ENCODE data around the gene CSF3.

DNA sequence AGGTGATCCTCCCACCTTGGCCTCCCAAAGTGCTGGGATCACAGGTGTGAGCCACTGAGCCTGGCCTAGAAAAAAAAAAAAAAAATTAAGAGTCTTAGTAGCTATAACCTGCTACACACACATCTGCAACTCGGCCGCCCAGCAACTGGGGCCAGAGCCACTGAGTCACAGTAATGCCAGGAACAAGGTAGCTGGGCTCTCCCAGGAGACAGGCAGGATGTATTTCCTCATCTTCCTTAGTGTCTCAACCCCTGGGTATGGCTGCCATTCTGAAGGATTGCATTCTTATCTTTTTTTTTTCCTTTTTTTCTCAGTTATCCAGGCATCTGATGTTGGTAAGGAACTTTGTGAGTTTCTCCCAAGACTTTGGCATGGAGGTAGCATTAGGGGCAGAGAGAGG is 41.7 kb upstream of the CSF3 start:
- TF ChIP-seq, protein P1, sequence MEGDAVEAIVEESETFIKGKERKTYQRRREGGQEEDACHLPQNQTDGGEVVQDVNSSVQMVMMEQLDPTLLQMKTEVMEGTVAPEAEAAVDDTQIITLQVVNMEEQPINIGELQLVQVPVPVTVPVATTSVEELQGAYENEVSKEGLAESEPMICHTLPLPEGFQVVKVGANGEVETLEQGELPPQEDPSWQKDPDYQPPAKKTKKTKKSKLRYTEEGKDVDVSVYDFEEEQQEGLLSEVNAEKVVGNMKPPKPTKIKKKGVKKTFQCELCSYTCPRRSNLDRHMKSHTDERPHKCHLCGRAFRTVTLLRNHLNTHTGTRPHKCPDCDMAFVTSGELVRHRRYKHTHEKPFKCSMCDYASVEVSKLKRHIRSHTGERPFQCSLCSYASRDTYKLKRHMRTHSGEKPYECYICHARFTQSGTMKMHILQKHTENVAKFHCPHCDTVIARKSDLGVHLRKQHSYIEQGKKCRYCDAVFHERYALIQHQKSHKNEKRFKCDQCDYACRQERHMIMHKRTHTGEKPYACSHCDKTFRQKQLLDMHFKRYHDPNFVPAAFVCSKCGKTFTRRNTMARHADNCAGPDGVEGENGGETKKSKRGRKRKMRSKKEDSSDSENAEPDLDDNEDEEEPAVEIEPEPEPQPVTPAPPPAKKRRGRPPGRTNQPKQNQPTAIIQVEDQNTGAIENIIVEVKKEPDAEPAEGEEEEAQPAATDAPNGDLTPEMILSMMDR (conservative IDR thresholded peaks at IDR 0.05), result no peak
- no peak for TF ChIP-seq ZFX (IDR thresholded peaks at IDR 0.05)
